Thyroid gland (tissue), 4 donors: Measurements from ENCODE around the gene TP63. TPM values are rescaled to one million over a fixed set of nuclear protein-coding genes. Genes with fewer than 3 reads are reported as not detected.

Experiments used
- DNase-seq, 2 donors: peaks; one replicate each; pipeline ENCODE4 v3.0.0-alpha.2; 2019
- H3K27ac ChIP-seq, 3 donors: fragments of 200-600 bp; sonication (generic); 1 replicate in 2 of 3; 2 replicates in 1 of 3; pipeline ENCODE4 v1.5.1; 2016 to 2019; ENCODE audit warnings: mild to moderate bottlenecking in 1 of 3, moderate library complexity in 1 of 3
- H3K27me3 ChIP-seq: fragments of 200-600 bp; sonication (generic); one replicate; pipeline ENCODE4 v1.5.1; 2019
- H3K36me3 ChIP-seq, 2 donors: fragments of 200-600 bp; sonication (generic); one replicate each; pipeline ENCODE4 v1.5.1; 2016 to 2019
- H3K4me1 ChIP-seq, 2 donors: fragments of 200-600 bp; sonication (generic); one replicate each; pipeline ENCODE4 v1.5.1; 2017 to 2019
- H3K4me3 ChIP-seq, 3 donors: fragments of 200-600 bp; sonication (generic); replicated peaks in 1 of 3; 1 replicate in 2 of 3; 2 replicates in 1 of 3; pipeline ENCODE4 v1.5.1; 2016; ENCODE audit warnings: mild to moderate bottlenecking in 1 of 3
- H3K9me3 ChIP-seq: fragments of 200-600 bp; sonication (generic); one replicate; pipeline ENCODE4 v1.5.1; 2017
- POLR2A ChIP-seq, 2 donors: fragments of 450-650 bp; IDR thresholded peaks; one replicate each; pipeline ENCODE4 v1.6.1; 2017; ENCODE audit warnings: antibody characterized with exemption in 2 of 2, mild to moderate bottlenecking in 2 of 2, moderate library complexity in 1 of 2
- WGBS, 2 donors: methylation state at CpG; one replicate each; pipeline ENCODE4 v1.1.5; 2017; 5-methylcytosine and 5-hydroxymethylcytosine counted together
- intact Hi-C: fragments of 100-400 bp; cut with DNase I; formaldehyde crosslinking; loops from one replicate; pipeline ENCODE4 v1.15.1; 2023
- total RNA-seq, 4 donors: library from RNA; depleted of rRNA; stranded (reverse); fragments of >200 nt; gene quantifications; one replicate each; pipeline ENCODE4 v1.2.3, GENCODE V29; 2016
- TF ChIP-seq, protein P1 (sequence below), 6 experiments: fragments of 200-600 bp in 3 of 6; fragments of 450-650 bp in 3 of 6; sonication (generic) in 3 of 6; IDR thresholded peaks; one replicate each; pipeline ENCODE4 v1.5.1; 2016 to 2019; ENCODE audit warnings: antibody characterized with exemption in 6 of 6, mild to moderate bottlenecking in 2 of 6, inconsistent platforms in 1 of 6, moderate library complexity in 1 of 6

The TP63 gene
- total RNA-seq, 4 donors from 2014 or later, result 1.2 to 1.3 TPM; not detected in 2

DNA sequence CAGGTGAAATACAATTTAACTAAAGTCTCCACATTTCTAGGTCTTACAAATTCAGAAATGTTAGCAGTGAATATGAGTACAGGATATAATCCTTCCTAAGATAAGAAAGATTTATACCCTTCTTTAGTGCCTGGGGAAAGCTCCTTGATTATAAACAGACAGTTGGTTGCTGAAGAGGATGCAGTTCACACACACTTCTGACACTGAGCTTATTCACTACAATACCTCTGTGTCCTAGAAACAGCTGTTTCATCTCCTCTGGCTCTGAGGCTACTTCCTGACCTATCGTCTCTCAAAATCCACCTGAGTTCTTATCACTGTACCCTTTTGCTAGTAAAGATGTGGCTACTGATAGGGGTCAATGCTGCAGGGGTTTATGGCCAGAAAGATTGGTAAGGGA, 57.1 kb downstream of the TP63 start:
- H3K27me3 ChIP-seq, result no peaks in the 10 kb centered on the region
- DNase-seq, result no peak
- no peaks in the 10 kb centered on the region for H3K9me3 ChIP-seq
- H3K4me1 ChIP-seq, result no peaks in the 10 kb centered on the region
- H3K4me3 ChIP-seq, result no peak overlapping the region
- TF ChIP-seq POLR2A (IDR thresholded peaks at IDR 0.05), result no peak
- TF ChIP-seq, protein P1, sequence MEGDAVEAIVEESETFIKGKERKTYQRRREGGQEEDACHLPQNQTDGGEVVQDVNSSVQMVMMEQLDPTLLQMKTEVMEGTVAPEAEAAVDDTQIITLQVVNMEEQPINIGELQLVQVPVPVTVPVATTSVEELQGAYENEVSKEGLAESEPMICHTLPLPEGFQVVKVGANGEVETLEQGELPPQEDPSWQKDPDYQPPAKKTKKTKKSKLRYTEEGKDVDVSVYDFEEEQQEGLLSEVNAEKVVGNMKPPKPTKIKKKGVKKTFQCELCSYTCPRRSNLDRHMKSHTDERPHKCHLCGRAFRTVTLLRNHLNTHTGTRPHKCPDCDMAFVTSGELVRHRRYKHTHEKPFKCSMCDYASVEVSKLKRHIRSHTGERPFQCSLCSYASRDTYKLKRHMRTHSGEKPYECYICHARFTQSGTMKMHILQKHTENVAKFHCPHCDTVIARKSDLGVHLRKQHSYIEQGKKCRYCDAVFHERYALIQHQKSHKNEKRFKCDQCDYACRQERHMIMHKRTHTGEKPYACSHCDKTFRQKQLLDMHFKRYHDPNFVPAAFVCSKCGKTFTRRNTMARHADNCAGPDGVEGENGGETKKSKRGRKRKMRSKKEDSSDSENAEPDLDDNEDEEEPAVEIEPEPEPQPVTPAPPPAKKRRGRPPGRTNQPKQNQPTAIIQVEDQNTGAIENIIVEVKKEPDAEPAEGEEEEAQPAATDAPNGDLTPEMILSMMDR (IDR thresholded peaks at IDR 0.05), result no peak
- intact Hi-C loops, result no loop called here
- 16 to 43% methylated on average over 1 of the region's 1 CpG for WGBS, 2 donors
- no peak overlapping the region for H3K27ac ChIP-seq
- no peaks in the 10 kb centered on the region for H3K36me3 ChIP-seq

DNA sequence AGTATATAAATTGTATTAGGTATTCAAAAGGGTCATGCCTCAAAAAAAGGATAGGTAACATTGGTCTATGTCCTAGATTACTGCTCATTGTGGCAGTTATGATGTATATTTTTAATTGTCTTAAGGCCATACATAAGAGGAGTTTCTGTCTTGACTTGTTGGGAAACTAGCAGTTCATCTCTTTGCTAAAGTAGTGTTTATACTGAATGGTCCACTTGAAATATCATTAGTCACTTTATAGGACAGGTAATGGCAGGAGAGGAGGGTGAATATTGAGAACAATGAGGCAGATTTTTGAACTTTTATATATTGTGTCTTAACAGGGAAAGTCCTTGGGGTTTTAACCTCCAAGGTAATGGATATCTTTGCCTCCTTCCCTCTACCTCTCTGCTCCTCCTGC, 58.4 kb downstream of the TP63 start:
- TF ChIP-seq, protein P1 (IDR thresholded peaks at IDR 0.05), result no peak
- TF ChIP-seq POLR2A (IDR thresholded peaks at IDR 0.05), result no peak

DNA sequence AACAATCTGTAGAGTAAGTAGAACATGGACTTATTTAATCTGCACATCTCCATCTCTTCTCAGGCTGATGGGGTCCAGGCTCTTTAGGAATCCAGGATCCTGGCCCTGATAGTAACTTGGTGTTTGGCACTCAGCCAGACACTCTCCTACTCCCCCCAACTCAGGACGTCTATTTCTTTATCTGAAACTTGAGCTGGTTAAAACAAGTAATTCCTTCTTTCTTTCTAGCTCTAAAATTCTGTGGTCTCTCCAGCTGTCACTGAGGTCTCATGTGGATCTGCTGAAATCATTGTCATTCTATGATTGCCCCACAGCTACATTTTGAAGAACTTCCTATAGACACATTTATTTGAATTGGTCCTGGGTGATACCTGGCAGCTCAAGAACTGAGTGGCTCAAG, 59.0 kb downstream of the TP63 start:
- DNase-seq, result no peak
- Histone ChIP-seq H3K27ac (no peak overlapping the region), H3K36me3 (no peaks in the 10 kb centered on the region), H3K4me1 (no peaks in the 10 kb centered on the region), H3K4me3 (no peak overlapping the region), H3K27me3 (no peaks in the 10 kb centered on the region), H3K9me3 (no peaks in the 10 kb centered on the region)
- intact Hi-C loops, result no loop called here
- TF ChIP-seq, protein P1 (IDR thresholded peaks at IDR 0.05), result no peak
- TF ChIP-seq POLR2A (IDR thresholded peaks at IDR 0.05), result no peak
- 35 to 42% methylated on average over 1 of the region's 1 CpG for WGBS, 2 donors

More for the DNA sequence above, 58.4 kb downstream of the TP63 start:
- Histone ChIP-seq H3K4me3 (no peak overlapping the region), H3K27ac (no peak overlapping the region), H3K27me3 (no peaks in the 10 kb centered on the region), H3K9me3 (no peaks in the 10 kb centered on the region), H3K36me3 (no peaks in the 10 kb centered on the region), H3K4me1 (no peaks in the 10 kb centered on the region)
- intact Hi-C loops, result no loop called here
- DNase-seq, result no peak

DNA sequence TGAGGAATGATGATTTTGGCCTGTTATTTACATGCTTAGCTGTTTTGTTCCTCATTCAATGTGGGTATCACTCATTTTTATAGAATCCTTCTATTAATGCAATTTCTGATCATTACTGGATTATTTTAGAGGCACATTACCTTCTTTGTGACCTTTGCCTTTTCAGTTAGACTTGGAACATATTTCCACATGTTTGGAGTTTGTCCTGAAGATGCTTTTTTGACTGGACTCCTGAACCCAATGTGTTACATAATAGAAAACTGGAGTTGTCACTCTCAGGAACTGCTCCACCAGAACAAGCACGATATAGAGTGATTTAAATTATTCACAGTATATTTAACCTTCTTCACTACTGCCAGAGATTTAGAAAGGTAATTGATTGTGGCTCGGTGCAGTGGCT, 59.5 kb downstream of the TP63 start:
- Histone ChIP-seq H3K36me3 (no peaks in the 10 kb centered on the region), H3K9me3 (no peaks in the 10 kb centered on the region), H3K4me3 (no peak overlapping the region), H3K27ac (no peak overlapping the region), H3K4me1 (no peaks in the 10 kb centered on the region), H3K27me3 (no peaks in the 10 kb centered on the region)
- no peak for DNase-seq
- intact Hi-C loops, result no loop called here
- 92 to 97% methylated on average over 2 of the region's 2 CpGs for WGBS, 2 donors
- TF ChIP-seq, protein P1 (IDR thresholded peaks at IDR 0.05), result no peak
- TF ChIP-seq POLR2A (IDR thresholded peaks at IDR 0.05), result no peak

DNA sequence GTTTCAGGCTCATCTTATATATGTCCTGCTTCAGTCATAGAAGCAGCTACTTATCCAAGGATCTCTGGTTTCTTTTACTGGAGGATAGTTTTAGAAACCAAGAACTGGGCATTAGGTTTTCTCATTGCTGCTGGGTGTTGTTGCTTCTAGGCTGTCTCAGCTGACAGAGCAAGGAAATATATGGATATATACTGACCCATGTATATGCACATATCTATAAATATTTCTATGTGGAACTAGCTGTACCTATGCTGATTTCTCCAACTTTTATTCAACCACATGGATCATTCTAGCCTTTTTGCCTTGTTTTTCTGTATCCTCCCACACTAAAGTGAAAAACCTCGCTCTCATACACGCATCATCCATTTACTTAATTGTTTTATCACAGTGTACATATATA, 64.2 kb downstream of the TP63 start:
- Histone ChIP-seq H3K4me1 (no peaks in the 10 kb centered on the region), H3K27ac (no peak overlapping the region), H3K9me3 (no peaks in the 10 kb centered on the region), H3K36me3 (no peaks in the 10 kb centered on the region), H3K4me3 (no peak overlapping the region), H3K27me3 (no peaks in the 10 kb centered on the region)
- no peak for DNase-seq
- TF ChIP-seq, protein P1 (IDR thresholded peaks at IDR 0.05), result no peak
- no peak for TF ChIP-seq POLR2A (IDR thresholded peaks at IDR 0.05)
- intact Hi-C loops, result no loop called here
- 98% methylated on average over 2 of the region's 2 CpGs for WGBS, 2 donors
